ENCODE results near the gene HSD17B2.

- TF ChIP-seq, protein P1, sequence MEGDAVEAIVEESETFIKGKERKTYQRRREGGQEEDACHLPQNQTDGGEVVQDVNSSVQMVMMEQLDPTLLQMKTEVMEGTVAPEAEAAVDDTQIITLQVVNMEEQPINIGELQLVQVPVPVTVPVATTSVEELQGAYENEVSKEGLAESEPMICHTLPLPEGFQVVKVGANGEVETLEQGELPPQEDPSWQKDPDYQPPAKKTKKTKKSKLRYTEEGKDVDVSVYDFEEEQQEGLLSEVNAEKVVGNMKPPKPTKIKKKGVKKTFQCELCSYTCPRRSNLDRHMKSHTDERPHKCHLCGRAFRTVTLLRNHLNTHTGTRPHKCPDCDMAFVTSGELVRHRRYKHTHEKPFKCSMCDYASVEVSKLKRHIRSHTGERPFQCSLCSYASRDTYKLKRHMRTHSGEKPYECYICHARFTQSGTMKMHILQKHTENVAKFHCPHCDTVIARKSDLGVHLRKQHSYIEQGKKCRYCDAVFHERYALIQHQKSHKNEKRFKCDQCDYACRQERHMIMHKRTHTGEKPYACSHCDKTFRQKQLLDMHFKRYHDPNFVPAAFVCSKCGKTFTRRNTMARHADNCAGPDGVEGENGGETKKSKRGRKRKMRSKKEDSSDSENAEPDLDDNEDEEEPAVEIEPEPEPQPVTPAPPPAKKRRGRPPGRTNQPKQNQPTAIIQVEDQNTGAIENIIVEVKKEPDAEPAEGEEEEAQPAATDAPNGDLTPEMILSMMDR (conservative IDR thresholded peaks at IDR 0.05; ENCODE audit: low read depth, low read length): no peak
- TF ChIP-seq MXI1 (IDR thresholded peaks at IDR 0.05; ENCODE audit: borderline replicate concordance, low read depth, low read length) (no peak), MAFK (IDR thresholded peaks at IDR 0.05; ENCODE audit: low read depth, low read length) (no peak), BHLHE40 (IDR thresholded peaks at IDR 0.05; ENCODE audit: low read depth, low read length) (no peak), POLR2A (IDR thresholded peaks at IDR 0.05; ENCODE audit: low read depth, low read length) (no peak), NFE2L2 (IDR thresholded peaks at IDR 0.05; ENCODE audit: low read depth, low read length) (no peak)
- TF ChIP-seq, protein P2, sequence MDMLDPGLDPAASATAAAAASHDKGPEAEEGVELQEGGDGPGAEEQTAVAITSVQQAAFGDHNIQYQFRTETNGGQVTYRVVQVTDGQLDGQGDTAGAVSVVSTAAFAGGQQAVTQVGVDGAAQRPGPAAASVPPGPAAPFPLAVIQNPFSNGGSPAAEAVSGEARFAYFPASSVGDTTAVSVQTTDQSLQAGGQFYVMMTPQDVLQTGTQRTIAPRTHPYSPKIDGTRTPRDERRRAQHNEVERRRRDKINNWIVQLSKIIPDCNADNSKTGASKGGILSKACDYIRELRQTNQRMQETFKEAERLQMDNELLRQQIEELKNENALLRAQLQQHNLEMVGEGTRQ (IDR thresholded peaks at IDR 0.05; ENCODE audit: low read depth, low read length): no peak
Measured at GRCh38 chr16:82062645-82063058, 27.6 kb downstream of the HSD17B2 start.

Data from IMR-90 (cell line).